HG03460 (cell line): ENCODE data around the gene CAB39.

Experiments used
- ATAC-seq: cut with Tn5 transposase; IDR thresholded peaks from one replicate; pipeline ENCODE4 v1.9.1; 2021; ENCODE audit not compliant: unreplicated experiment

CAB39 gene

DNA sequence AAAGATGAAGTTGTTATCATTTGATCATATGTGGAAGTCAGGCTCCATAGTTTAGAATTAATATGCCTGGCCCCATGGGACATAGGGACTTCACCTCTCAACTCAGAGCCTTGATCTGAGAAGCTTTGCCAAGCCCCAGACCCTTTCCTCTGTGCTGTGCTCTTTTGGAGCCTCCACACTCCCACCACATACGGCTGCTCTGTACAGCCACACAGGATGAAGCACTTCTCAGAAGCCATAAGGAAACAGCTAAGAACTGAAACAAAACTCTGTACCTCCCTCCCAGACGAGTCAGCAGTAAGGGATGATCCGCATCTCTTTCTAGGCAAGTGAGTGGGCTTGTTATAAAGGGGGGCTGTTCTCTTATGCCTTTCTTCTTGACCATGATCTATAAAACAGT is 66.5 kb downstream of the CAB39 start:
- ATAC-seq: no peak

DNA sequence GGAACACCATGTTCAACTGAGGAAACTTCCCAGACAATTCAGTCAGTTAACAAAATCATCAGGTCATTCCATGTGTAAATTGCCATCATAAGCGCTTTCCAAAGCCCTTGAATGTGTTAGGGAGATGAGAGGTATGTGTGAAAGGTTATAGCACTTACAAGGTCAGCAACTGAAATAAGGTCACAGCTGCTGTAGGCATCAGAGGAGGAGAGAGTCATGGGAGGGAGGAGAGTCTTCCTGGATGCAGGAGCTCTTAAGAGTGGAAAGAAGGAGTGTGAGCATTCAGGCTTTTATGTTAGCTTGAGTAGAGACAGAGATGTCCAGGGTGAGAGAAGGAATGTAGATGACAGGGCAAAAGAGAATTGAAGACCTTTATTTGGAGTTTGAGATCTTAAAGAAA is 67.0 kb downstream of the CAB39 start:
- ATAC-seq: no peak

- ATAC-seq: no peak
Observed at GRCh38 chr2:230781130-230781797, 68.6 kb downstream of the CAB39 start.

- ATAC-seq: no peak
Observed at GRCh38 chr2:230783101-230783500, 70.5 kb downstream of the CAB39 start.

- ATAC-seq: no peak
Observed at GRCh38 chr2:230784795-230785194, 72.2 kb downstream of the CAB39 start.

DNA sequence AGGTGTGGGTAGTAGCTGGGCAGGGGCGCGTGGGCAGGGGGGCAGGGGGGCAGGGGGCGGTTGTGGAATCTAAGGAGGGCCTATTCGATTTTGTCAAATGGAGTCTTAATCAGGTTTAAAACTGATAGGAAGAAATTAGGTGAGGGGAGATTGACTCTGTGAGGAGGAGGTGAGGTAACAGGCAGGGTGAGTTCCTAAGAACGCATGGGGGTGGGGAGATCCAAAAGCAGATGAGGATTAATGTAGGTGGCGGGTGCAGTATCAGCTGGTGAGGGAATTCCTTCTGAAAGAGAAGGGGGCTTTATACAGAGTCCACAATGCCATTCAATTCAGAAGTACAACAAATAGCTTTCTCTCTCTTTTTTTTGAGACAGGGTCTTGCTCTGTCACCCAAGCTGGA is 72.7 kb downstream of the CAB39 start:
- no peak for ATAC-seq

DNA sequence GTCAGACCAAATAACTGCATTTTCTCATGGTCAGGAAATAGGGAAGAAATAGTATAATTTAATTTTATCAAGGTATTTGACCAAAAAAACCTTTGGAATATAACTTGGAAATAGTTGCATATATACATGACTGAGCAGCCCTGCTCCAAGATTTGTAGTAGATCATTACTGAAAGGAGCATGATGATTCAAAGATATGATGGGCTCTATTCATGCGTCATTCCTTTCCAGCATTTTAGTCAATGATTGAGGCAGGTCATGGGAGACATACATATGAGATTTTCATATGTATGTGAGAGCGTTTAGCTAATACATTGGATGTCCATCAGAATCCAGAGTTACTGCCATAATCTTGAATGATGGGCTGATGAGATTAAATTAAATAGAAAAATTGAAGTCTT is 74.5 kb downstream of the CAB39 start:
- ATAC-seq: no peak

GRCh38 chr2:230788554-230789175 is 76.0 kb downstream of the CAB39 start:
- no peak for ATAC-seq

DNA sequence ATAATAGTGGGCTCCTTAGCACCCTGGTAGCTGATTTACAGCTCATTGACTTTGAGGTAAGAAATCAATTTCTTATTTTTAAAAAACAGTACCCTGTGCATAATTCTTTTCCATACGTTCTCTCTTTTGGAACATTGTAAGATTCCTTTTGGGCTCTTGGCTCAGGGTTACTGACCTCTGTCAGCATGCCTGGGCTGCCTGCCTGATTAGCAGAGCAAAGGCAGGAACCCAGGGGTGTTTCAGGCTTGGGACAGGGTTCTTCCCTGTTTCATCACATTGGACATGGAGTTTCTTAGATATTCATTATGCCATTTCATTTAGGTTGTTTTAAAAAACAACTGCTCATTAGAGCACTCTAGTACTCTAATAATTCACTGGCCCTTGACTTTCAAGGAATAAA is 78.3 kb downstream of the CAB39 start:
- no peak for ATAC-seq

- peak; percentile 60 for ATAC-seq
Observed at GRCh38 chr2:230793572-230794359, 81.1 kb downstream of the CAB39 start.

DNA sequence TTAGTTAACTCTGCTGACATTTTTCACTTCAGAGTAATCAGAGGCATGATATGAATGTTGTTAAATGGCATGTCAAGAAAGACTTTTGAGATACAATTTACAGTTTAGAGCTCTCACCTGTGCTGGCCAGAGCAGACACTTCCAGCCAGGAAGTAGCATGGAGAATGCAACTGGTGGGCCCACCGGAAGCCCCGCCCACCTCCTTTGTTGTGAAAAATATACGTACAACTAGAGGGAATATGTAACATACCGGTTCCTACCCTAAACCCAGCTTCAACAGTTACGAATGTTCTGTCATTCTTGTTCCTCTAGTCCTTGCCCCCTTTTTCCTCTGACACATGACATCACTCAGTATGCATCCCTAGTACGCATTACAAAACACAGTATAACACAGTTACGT is 81.9 kb downstream of the CAB39 start:
- ATAC-seq: no peak

- no peak for ATAC-seq
Observed at GRCh38 chr2:230795856-230796255, 83.2 kb downstream of the CAB39 start.

GRCh38 chr2:230796280-230796862 is 83.7 kb downstream of the CAB39 start:
- no peak for ATAC-seq

GRCh38 chr2:230797515-230798495 is 85.2 kb downstream of the CAB39 start:
- ATAC-seq: no peak

- ATAC-seq: no peak
Observed at GRCh38 chr2:230798769-230799399, 86.2 kb downstream of the CAB39 start.

DNA sequence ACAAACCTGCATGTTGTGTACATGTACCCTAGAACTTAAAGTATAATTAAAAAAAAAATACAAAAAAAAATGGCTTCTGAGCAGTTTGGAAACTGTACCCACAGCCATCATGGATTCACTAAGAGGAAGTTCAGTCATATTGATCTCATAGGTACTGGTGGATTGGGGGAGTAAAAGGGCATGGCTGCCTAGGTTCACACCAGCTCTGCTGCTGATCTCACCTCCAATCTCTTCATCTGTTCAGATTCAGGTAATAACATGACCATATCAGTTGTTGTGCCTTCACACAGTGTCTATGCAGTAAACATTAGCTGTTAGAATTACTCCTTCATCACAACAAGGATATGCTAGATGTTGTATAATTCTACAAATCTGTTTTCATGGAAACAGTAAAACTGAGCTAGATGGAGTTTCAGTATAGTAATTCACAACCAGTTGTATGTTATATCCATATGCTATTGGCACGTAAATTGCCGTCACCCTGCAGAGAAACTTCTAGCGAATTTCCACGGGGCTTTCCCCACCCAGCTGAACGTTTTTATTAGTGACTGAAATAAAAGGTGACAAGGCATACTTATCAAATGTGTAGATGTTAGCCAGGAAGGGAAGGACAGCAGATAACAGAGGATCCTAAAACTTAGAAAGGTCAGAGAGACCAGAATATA is 92.8 kb downstream of the CAB39 start:
- no peak for ATAC-seq

DNA sequence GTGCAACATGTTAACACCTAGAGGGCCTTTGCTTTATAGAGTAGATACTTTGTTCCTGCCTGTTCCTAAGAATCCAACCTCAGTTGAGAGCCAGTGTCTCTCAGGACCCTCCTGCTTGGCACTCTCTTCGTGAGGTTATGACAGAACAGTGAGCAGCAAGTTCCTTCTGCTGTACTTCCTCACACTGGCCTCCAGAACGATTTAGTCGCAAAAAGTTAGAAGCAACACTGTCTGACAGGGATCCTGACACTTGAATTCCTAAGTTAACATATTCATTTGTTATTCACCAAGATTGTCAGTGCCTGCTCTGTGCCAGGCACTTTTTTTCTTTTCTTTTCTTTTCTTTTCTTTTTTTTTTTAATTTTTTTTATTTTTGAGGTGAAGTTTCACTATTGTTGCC is 95.1 kb downstream of the CAB39 start:
- no peak for ATAC-seq

DNA sequence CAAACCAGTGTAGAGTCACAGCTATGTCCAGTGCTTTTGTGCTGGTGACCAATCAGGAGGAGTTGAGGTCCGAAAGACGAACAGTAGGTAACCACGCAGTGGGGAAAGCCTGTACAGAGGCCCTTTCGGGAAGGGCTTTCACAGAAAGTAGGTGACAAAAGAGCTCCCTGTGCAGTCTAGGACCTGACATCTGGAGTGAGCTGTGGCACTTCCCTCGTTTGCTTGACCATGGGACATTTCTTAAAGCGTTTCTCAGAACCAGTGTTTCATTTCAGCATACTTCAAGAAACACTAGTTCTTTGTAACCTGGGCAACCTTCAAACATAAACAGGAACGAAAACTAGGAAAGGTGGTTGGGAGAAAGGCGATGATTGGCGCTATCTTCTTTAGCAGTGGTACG is 96.4 kb downstream of the CAB39 start:
- no peak for ATAC-seq

GRCh38 chr2:230809677-230810251 is 97.1 kb downstream of the CAB39 start:
- ATAC-seq: no peak
